H1 (cell line): ENCODE data around the gene CCDC88C. TPM values are rescaled to one million over a fixed set of nuclear protein-coding genes. Genes with fewer than 3 reads are reported as not detected.
"Not testable (repeated sequence)": the region's sequence is repeated elsewhere in the genome, so short reads cannot be mapped to it uniquely, and the experiment has no call there.

ENCODE experiments used
- CTCF ChIA-PET: fragments of 300-600 bp; sonication (Branson Sonifier 250); formaldehyde crosslinking; loops from one replicate; lab custom pipeline; 2021; ENCODE audit not compliant: partially characterized antibody; lab: Charles Lee
- POLR2A ChIA-PET: fragments of 300-600 bp; sonication (Branson Sonifier 250); formaldehyde crosslinking; loops from one replicate; lab custom pipeline; 2021; ENCODE audit warnings: inconsistent platforms; ENCODE audit not compliant: partially characterized antibody; lab: Charles Lee
- DNase-seq, 2 experiments: peaks; one replicate each; pipeline versions ENCODE4 v3.0.0 to v3.0.0-alpha.2; 2010 to 2022; ENCODE audit warnings: low spot score in 2 of 2, low read depth in 1 of 2, mixed read lengths in 1 of 2
- FAIRE-seq: peaks from 2 replicates; lab custom pipeline; 2011; peaks lifted over from hg19 to GRCh38; lab: Jason Lieb, UNC
- H2AFZ ChIP-seq: 2 replicates; pipeline ENCODE4 v1.8.1; 2012; ENCODE audit warnings: low read length, inconsistent platforms
- H2AK5ac ChIP-seq: 2 replicates; pipeline ENCODE4 v1.6.1; 2013; ENCODE audit warnings: low read depth, low read length
- H2BK120ac ChIP-seq: replicated peaks from 2 replicates; pipeline ENCODE3; 2013; ENCODE audit warnings: low read depth, low read length, inconsistent platforms
- H2BK12ac ChIP-seq: 2 replicates; pipeline ENCODE4 v1.6.1; 2013; ENCODE audit warnings: low read depth, low read length
- H2BK15ac ChIP-seq: 2 replicates; pipeline ENCODE4 v1.6.1; 2013; ENCODE audit warnings: low read length
- H2BK20ac ChIP-seq: 2 replicates; pipeline ENCODE4 v1.6.1; 2013; ENCODE audit warnings: low read length
- H2BK5ac ChIP-seq: 2 replicates; pipeline ENCODE4 v1.6.1; 2013; ENCODE audit warnings: low read depth, low read length
- H3K14ac ChIP-seq: 2 replicates; pipeline ENCODE4 v1.6.1; 2013; ENCODE audit warnings: inconsistent platforms; ENCODE audit not compliant: insufficient read length
- H3K18ac ChIP-seq: 2 replicates; pipeline ENCODE4 v1.6.1; 2013; ENCODE audit warnings: low read length; ENCODE audit errors: extremely low read depth
- H3K23ac ChIP-seq: 2 replicates; pipeline ENCODE4 v1.6.1; 2013; ENCODE audit warnings: inconsistent platforms; ENCODE audit not compliant: insufficient read length
- H3K23me2 ChIP-seq: 2 replicates; pipeline ENCODE4 v1.6.1; 2013; ENCODE audit warnings: low read depth, low read length
- H3K27ac ChIP-seq: 2 replicates; pipeline ENCODE4 v1.6.1; 2011; ENCODE audit warnings: low read depth, low read length, inconsistent platforms
- H3K27me3 ChIP-seq, 4 experiments: replicated peaks in 1 of 4; 1 replicate in 1 of 4; 2 replicates in 3 of 4; pipeline versions ENCODE4 v1.6.1 to v1.8.1; 2011 to 2013; ENCODE audit warnings: low read length in 3 of 4, mild to moderate bottlenecking in 3 of 4, inconsistent platforms in 2 of 4, mixed read lengths in 2 of 4, moderate library complexity in 1 of 4; ENCODE audit not compliant: control insufficient read depth in 3 of 4, insufficient read depth in 3 of 4; ENCODE audit errors: extremely low read depth in 1 of 4
- H3K36me3 ChIP-seq, 4 experiments: 2 replicates each; pipeline versions ENCODE4 v1.6.1 to v1.8.1; 2011 to 2013; ENCODE audit warnings: mild to moderate bottlenecking in 4 of 4, low read length in 3 of 4, moderate library complexity in 2 of 4, control low read depth in 1 of 4, inconsistent platforms in 1 of 4; ENCODE audit not compliant: insufficient read depth in 4 of 4, control insufficient read depth in 2 of 4
- H3K4ac ChIP-seq: replicated peaks from 2 replicates; pipeline ENCODE3; 2013; ENCODE audit warnings: low read length, low read depth, mixed read lengths, inconsistent platforms; ENCODE audit not compliant: insufficient read length
- H3K4me1 ChIP-seq, 4 experiments: replicated peaks in 1 of 4; 1 replicate in 1 of 4; 2 replicates in 3 of 4; pipeline versions ENCODE4 v1.6.1 to v1.8.1; 2011 to 2013; ENCODE audit warnings: low read length in 3 of 4, inconsistent platforms in 2 of 4, mixed read lengths in 1 of 4; ENCODE audit not compliant: insufficient read depth in 4 of 4, control insufficient read depth in 3 of 4
- H3K4me2 ChIP-seq, 2 experiments: 2 replicates each; pipeline versions ENCODE4 v1.6.1 to v1.8.1; 2011 to 2013; ENCODE audit warnings: low read depth in 2 of 2, low read length in 2 of 2, control low read depth in 1 of 2, inconsistent platforms in 1 of 2, mild to moderate bottlenecking in 1 of 2; ENCODE audit not compliant: insufficient read depth in 1 of 2
- H3K4me3 ChIP-seq, 4 experiments: fragments of 200-600, 300-600 bp in 1 of 4; sonication (generic), shearing (Covaris generic), sonication (Bioruptor Twin) in 1 of 4; 2 replicates each; pipeline versions ENCODE4 v1.5.1 to v1.8.1; 2011 to 2016; ENCODE audit warnings: low read length in 4 of 4, low read depth in 3 of 4, control low read depth in 2 of 4, inconsistent platforms in 2 of 4, mild to moderate bottlenecking in 2 of 4, mixed read lengths in 1 of 4, moderate library complexity in 1 of 4; ENCODE audit not compliant: insufficient read depth in 2 of 4; ENCODE audit errors: extremely low read depth in 1 of 4
- H3K56ac ChIP-seq: replicated peaks from 2 replicates; pipeline ENCODE3; 2013; ENCODE audit warnings: low read depth, mild to moderate bottlenecking, mixed read lengths, low read length, inconsistent platforms; ENCODE audit not compliant: insufficient read length
- H3K79me1 ChIP-seq: 2 replicates; pipeline ENCODE4 v1.6.1; 2013; ENCODE audit warnings: low read depth, low read length, control low read depth
- H3K79me2 ChIP-seq, 2 experiments: 2 replicates each; pipeline versions ENCODE4 v1.6.1 to v1.8.1; 2012 to 2013; ENCODE audit warnings: low read length in 2 of 2, mild to moderate bottlenecking in 2 of 2, inconsistent platforms in 1 of 2; ENCODE audit not compliant: insufficient read depth in 2 of 2, control insufficient read depth in 1 of 2
- H3K9ac ChIP-seq, 4 experiments: replicated peaks in 1 of 4; 1 replicate in 1 of 4; 2 replicates in 3 of 4; pipeline versions ENCODE4 v1.6.1 to v1.8.1; 2011 to 2013; ENCODE audit warnings: low read depth in 3 of 4, low read length in 3 of 4, control low read depth in 2 of 4, mild to moderate bottlenecking in 2 of 4, moderate library complexity in 2 of 4, inconsistent platforms in 1 of 4; ENCODE audit errors: extremely low read depth in 1 of 4
- H3K9me3 ChIP-seq, 2 experiments: 2 replicates each; pipeline versions ENCODE4 v1.6.1 to v1.8.1; 2012 to 2013; ENCODE audit warnings: mild to moderate bottlenecking in 2 of 2, moderate library complexity in 2 of 2, control low read depth in 1 of 2, inconsistent platforms in 1 of 2, low read depth in 1 of 2, low read length in 1 of 2, mixed read lengths in 1 of 2; ENCODE audit not compliant: insufficient read depth in 2 of 2
- H4K20me1 ChIP-seq, 2 experiments: replicated peaks in 1 of 2; 2 replicates each; pipeline versions ENCODE3 to v1.8.1; 2011 to 2013; ENCODE audit warnings: inconsistent platforms in 2 of 2, low read length in 2 of 2, mild to moderate bottlenecking in 1 of 2; ENCODE audit not compliant: insufficient read depth in 2 of 2, control insufficient read depth in 1 of 2
- H4K5ac ChIP-seq: 2 replicates; pipeline ENCODE4 v1.6.1; 2013; ENCODE audit warnings: low read length, low read depth, mixed read lengths, inconsistent platforms; ENCODE audit not compliant: insufficient read length
- H4K8ac ChIP-seq: 2 replicates; pipeline ENCODE4 v1.8.0; 2013; ENCODE audit warnings: mild to moderate bottlenecking, moderate library complexity, low read length, inconsistent platforms; ENCODE audit not compliant: insufficient read depth; ENCODE audit errors: extremely low read depth
- H4K91ac ChIP-seq: replicated peaks from 2 replicates; pipeline ENCODE3; 2013; ENCODE audit warnings: low read length, mixed read lengths, inconsistent platforms; ENCODE audit not compliant: insufficient read length
- CHD1 ChIP-seq: IDR thresholded peaks from 2 replicates; pipeline ENCODE4 v1.6.1; 2012; ENCODE audit warnings: low read depth, low read length, improper control_type of control experiment
- CHD2 ChIP-seq: IDR thresholded peaks from 2 replicates; pipeline ENCODE4 v1.6.1; 2012; ENCODE audit warnings: low read length, improper control_type of control experiment
- FOSL1 ChIP-seq: IDR thresholded peaks from 2 replicates; pipeline ENCODE4 v1.6.1; 2011; ENCODE audit warnings: mild to moderate bottlenecking, low read depth, low read length, moderate library complexity; ENCODE audit not compliant: insufficient read depth
- WGBS, 2 experiments: shearing (Covaris generic) in 1 of 2; methylation state at CpG; one replicate each; pipeline versions ENCODE4 v1.1.6 to v1.1.7; 2013 to 2015; ENCODE audit warnings: low lambda C conversion rate in 2 of 2, mixed read lengths in 2 of 2, inconsistent platforms in 1 of 2, low coverage in 1 of 2, missing lambda C conversion rate in 1 of 2; ENCODE audit not compliant: insufficient replicate concordance in 2 of 2, insufficient coverage in 1 of 2, insufficient read length in 1 of 2; ENCODE audit errors: extremely low coverage in 1 of 2, missing lambda C conversion rate in 1 of 2; 5-methylcytosine and 5-hydroxymethylcytosine counted together
- polyA plus RNA-seq, 7 experiments: library from polyadenylated mRNA; depleted of rRNA in 3 of 7; stranded (reverse) in 5 of 7; unstranded in 2 of 7; fragments of >200 nt in 5 of 7; fragments of 200-250 nt in 2 of 7; gene quantifications; 1 replicate in 5 of 7; 2 replicates in 1 of 7; 4 replicates in 1 of 7; pipeline versions ENCODE4 v1.2.1 to v1.2.3, GENCODE V29; 2011 to 2013; ENCODE audit warnings: missing spikeins in 2 of 7, mixed read lengths in 2 of 7
- total RNA-seq: library from RNA; stranded (reverse); fragmentation: NEBNext Ultra II Directional; extraction: Animal tissue kit (Norgen Biotek cat#: 25700); gene quantifications from 2 replicates; pipeline ENCODE4 v1.2.1, GENCODE V29; 2021

CCDC88C gene
- total and polyA plus RNA-seq, 2 of the 8 experiments (the other 6 are each of a cell fraction or from before 2014, with no cell fraction given) = 10.3 to 57.7 TPM

DNA sequence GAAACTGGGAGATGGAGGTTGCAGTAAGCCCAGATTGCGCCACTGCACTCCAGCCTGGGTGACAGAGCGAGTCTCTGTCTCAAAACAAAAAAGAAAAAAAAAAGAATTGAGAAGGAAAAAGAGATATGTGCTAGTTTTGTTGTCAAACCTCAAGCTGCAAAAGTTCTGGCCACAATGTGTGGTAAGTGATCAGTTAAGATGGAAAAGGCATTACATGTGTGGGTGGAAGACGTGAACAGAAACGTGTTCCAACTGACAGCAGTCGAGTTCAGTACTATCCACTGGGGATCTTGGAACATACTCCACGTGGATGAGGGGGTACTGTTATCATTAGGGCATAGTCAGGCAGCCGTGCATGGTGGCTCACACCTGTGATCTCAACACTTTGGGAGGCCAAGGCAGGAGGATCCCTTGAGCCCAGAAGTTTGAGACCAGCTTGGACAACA is 190.4 kb downstream of the CCDC88C start (continued):
- no peak for TF ChIP-seq CHD2
- TF ChIP-seq CHD1 = no peak
- no peak for TF ChIP-seq FOSL1
- TF ChIP-seq, all 59 proteins: peak for 0

DNA sequence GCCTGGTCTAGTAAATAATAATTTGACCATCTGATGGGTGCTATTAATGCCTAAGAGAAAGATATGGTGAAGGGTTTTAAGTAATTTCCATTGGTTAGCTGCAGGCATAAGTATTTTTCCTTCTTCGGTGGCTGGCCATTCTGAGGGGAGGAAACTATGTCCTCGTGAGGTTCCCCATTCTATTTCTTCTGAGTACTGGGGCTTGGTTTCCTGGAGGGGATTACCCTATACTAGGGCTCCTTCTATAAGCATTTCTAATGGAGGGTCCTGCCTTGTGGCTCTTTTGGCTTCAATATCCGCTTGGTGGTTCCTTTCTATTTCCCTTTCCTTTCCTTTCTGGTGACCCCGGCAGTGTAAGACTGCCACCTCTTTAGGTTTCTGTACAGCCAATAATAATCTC is 191.3 kb downstream of the CCDC88C start:
- H3K4me2 ChIP-seq, H3K36me3 ChIP-seq, H4K8ac ChIP-seq, H3K4me1 ChIP-seq, H2BK120ac ChIP-seq, H3K79me2 ChIP-seq, H3K79me1 ChIP-seq, H2BK5ac ChIP-seq, H4K5ac ChIP-seq, H3K56ac ChIP-seq, H3K14ac ChIP-seq, POLR2A ChIA-PET, H2BK12ac ChIP-seq, H3K4ac ChIP-seq, DNase-seq, H2AK5ac ChIP-seq, H4K91ac ChIP-seq, H3K18ac ChIP-seq, FAIRE-seq, H2AFZ ChIP-seq, H3K23ac ChIP-seq, H4K20me1 ChIP-seq, H3K4me3 ChIP-seq, H2BK15ac ChIP-seq, H3K9me3 ChIP-seq, H3K27ac ChIP-seq, H2BK20ac ChIP-seq, H3K9ac ChIP-seq, H3K23me2 ChIP-seq, H3K27me3 ChIP-seq: not testable (repeated sequence)
- 94% methylated on average over 4 of the region's 4 CpGs; no CpG with 5 or more reads in 1 of the 2 experiments for WGBS, 2 experiments
- CTCF ChIA-PET = interaction anchor here (0.6 to 2.4 kb wide), 2 partner anchors 24 to 49 kb away, joined by 4 to 7 read pairs; no protein-coding TSS in a partner anchor
